ENCODE measurements around the gene OSBPL1A.
"Not testable (repeated sequence)": the region's sequence is repeated elsewhere in the genome, so short reads cannot be mapped to it uniquely, and the experiment has no call there.

Gene OSBPL1A

DNA sequence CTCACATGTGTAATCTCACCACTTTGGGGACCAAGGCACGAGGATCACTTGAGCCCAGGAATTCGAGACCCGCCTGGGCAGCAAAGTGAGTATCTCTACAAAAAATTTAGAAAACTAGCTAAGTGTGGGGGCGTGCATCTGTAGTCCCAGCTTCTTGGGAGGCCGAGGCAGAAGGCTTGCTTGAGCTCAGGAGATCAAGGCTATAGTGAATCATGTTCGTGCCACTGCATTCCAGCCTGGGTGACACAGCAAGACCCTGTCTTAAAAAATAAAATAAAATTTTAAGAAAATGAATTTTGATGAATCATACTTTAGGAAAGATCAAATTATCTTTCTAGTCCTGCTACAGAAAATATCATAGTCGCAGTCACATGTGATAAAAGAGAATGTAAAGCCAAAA lies 211.8 kb downstream of the OSBPL1A start:
- DNase-seq (ENCODE audit: low spot score), result no peak

DNA sequence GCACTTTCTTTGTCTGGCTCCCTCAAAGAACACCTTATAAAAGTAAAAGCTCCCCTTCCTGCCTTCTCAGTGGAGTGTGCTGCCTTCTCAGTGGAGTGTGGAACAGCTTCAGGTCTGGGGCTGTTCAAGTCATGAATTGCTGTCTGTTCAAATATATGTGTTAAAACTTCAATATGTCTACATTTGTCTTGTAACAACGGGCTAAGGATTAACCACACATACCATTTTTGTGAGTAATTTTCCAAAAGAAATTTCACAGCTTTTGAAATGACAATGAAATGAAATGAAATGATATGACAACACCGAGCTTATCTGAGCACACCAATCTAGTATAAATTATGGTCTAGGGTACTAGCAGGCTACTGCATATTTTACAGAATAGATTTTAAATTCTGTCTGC lies 215.8 kb downstream of the OSBPL1A start:
- no peak for DNase-seq (ENCODE audit: low spot score)

- DNase-seq (ENCODE audit: low spot score), result no peak
Observed at GRCh38 chr18:24180048-24180447, 217.6 kb downstream of the OSBPL1A start.

DNA sequence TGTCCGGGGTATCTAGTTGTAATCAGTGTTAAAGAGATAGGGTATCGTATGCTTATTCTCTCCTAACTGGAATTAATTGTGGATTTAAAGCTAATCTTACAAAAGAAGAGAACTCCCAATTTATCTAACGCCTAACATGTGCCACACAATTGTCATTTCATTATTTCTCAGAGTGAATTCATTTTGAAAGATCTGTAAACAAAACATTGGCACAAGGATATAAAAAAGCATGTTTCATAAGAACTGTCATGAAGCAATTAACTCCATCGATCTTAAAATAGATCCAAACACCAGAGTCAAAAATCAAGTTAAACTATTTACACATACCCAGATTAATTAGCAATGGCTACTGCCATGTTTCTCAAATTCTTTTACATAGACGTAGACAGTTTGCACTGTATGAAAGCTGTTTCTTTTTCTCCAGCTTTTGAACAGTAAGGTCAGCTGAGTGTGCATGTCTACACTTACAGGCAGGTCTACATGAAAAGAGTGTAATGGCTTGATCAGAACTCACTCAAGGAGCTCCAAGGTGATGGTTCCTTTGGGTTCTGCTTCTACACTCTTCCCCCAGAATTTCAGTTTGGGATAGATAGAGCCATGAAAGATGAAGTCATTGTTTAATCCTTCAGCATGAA lies 220.0 kb downstream of the OSBPL1A start:
- no peak for DNase-seq (ENCODE audit: low spot score)

GRCh38 chr18:24176727-24177416 lies 220.8 kb downstream of the OSBPL1A start:
- peak; percentile 33 for DNase-seq (ENCODE audit: low spot score)

- no peak for DNase-seq (ENCODE audit: low spot score)
Observed at GRCh38 chr18:24173997-24174396, 223.6 kb downstream of the OSBPL1A start.

GRCh38 chr18:24170360-24170759 lies 227.3 kb downstream of the OSBPL1A start:
- no peak for DNase-seq (ENCODE audit: low spot score)

GRCh38 chr18:24168496-24168895 lies 229.1 kb downstream of the OSBPL1A start:
- DNase-seq (ENCODE audit: low spot score), result no peak

DNA sequence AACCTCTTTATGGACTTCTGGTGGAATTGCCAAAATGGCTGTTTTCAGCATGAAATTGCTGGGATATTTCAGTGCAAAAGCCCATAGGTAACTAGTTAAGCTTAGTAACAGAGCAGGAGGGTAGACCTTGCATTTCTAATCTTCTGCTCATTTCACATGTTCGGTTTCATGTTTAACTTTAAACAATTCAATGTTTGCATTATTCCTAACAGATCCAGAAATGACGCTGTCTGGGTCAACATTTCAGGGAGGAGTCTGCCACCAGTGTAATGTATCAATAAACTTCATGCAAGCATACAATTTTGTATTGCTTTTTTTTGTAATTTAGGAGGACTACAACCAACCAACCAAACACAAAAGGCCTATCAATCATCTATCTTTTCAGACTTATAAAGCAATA lies 236.3 kb downstream of the OSBPL1A start:
- DNase-seq (ENCODE audit: low spot score), result no peak

DNA sequence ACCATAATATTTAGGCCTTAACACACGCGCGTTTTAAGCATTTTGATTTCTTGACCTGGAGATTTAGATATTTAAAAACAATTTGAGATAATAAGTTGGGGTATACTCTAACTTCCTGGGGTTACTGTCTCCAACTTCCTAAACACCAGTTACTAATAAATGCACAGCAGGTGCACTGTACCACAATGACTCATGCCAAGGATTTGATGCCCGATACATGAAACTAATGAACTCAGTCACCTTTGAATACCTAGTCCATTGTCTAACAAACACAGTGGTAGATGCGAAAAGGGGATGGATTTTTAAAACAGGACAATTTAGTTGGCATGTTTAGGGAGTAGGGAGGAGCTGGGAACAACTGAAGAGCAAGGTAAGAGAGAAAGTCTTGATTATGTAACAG lies 237.5 kb downstream of the OSBPL1A start:
- DNase-seq (ENCODE audit: low spot score), result no peak

DNA sequence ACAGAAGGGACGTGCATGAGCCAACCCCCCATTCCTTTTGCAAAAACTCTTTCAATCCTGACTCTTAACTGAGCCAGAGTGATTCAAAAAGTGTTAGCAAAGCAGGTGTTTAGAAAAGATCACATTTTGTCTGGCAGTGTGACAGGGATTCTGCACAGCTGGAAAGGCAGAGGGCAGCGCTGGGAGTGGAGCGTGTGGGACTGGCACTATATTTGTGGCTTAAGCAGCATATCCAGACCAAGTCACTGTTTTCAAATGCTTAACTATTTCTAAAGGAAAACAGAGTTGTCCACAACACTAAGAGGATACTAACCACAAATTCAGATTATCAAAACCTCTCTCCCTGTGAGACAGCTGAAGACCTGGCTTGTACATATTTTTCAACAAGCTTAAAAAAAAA lies 239.8 kb downstream of the OSBPL1A start:
- DNase-seq (ENCODE audit: low spot score), result no peak

GRCh38 chr18:24153397-24153796 lies 244.2 kb downstream of the OSBPL1A start:
- DNase-seq (ENCODE audit: low spot score), result no peak

DNA sequence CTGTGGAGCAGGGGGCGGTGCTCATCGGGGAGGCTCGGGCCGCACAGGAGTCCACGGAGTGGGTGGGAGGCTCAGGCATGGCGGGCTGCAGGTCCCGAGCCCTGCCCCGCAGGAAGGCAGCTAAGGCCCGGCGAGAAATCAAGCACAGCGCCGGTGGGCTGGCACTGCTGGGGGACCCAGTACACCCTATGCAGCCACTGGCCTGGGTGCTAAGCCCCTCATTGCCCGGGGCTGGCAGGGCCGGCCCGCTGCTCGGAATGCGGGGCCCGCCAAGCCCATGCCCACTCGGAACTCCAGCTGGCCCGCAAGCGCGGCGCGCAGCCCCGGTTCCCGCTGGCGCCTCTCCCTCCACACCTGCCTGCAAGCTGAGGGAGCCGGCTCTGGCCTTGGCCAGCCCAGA lies 248.0 kb downstream of the OSBPL1A start:
- DNase-seq (ENCODE audit: low spot score), result not testable (repeated sequence)

DNA sequence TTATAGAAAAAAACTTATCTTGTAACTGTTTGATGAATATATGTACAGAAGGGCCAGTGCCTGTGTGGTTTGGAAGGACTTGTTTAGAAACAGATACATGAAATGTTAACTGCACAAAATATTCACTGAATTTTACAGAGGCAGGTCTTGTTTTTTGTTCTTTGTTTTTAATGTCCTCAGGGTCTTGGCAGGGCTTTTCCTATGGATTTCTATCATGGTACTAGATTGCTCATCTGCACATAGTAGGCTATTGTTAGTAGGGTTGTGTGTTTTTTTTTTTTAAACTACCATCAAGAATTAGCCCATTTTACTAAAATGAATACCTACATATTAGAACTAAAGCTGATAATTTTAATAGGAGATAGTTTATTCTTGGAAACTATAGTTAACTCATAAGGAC lies 255.2 kb downstream of the OSBPL1A start:
- DNase-seq (ENCODE audit: low spot score), result no peak

- DNase-seq (ENCODE audit: low spot score), result no peak
Observed at GRCh38 chr18:24140697-24141096, 256.9 kb downstream of the OSBPL1A start.

DNA sequence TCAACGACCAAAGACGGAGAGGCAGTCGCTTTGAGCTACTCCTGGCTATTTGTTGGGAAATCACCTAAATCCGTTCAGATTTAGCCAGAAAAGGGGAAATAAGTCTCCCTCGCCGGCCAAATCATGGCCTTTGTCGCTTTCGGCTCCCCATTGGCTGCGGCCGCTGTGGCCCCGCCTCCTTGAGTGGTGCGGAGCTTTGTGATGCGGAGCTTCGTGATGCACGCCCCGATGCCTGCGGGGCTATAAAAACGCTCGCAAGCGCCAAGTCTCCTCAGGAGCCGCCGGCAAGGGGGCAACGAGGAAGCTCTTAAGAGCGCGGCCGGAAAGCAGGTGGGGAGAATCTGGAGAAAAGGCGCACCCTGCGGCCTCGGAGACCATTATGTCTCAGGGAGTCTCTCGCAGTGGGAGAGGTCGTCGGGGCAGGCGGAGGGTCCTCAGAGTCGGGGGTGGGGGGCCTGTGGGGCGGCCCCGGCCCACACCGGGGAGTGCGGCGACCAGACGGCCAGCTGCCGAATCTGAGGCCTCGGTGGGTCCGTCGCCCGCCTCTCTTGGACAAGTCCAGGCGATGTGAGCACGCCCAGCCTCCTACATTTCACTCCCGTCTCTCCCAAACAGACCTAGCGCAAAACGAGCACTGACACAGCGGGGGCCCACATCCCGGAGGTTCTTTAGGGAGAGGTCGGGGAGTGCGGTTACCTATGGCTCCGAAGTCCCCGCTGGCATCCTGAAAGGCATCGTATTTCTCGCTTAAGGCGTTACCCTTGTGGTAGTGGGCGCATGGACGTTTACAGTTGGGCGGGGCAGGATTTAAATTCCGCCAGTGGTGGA lies 258.6 kb downstream of the OSBPL1A start, which contains the start of gene CABYR:
CABYR (plus strand) TSS at position 274 of the 828 bp plus-strand sequence. CDS start 4,053 bp downstream, outside the sequence.
- DNase-seq (ENCODE audit: low spot score), result peak; percentile 49

GRCh38 chr18:24138409-24138788 lies 259.2 kb downstream of the OSBPL1A start:
- DNase-seq (ENCODE audit: low spot score), result no peak

GRCh38 chr18:24136967-24137373 lies 260.7 kb downstream of the OSBPL1A start:
- no peak for DNase-seq (ENCODE audit: low spot score)

GRCh38 chr18:24130494-24130893 lies 267.1 kb downstream of the OSBPL1A start:
- DNase-seq (ENCODE audit: low spot score), result no peak

- no peak for DNase-seq (ENCODE audit: low spot score)
Observed at GRCh38 chr18:24128700-24129099, 268.9 kb downstream of the OSBPL1A start.

DNA sequence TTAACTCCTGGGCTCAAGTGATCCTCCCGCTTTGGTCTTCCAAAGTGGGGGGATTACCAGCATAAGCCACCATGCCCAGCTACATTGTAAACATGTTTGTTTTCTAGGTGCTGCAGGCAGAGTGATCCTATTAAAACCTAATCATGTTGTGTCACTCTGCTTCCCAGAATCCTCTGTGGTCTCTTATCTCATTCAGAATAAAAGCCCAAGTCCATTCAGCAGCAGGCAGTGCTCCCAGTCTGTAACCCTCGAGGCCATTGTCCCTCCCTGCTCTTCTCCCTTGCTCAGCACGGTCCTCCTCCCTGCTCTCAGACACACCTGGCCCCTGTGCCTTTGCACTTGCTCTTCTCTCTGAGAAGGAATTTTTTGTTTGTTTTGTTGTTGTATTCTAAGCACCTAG lies 269.9 kb downstream of the OSBPL1A start:
- no peak for DNase-seq (ENCODE audit: low spot score)

DNA sequence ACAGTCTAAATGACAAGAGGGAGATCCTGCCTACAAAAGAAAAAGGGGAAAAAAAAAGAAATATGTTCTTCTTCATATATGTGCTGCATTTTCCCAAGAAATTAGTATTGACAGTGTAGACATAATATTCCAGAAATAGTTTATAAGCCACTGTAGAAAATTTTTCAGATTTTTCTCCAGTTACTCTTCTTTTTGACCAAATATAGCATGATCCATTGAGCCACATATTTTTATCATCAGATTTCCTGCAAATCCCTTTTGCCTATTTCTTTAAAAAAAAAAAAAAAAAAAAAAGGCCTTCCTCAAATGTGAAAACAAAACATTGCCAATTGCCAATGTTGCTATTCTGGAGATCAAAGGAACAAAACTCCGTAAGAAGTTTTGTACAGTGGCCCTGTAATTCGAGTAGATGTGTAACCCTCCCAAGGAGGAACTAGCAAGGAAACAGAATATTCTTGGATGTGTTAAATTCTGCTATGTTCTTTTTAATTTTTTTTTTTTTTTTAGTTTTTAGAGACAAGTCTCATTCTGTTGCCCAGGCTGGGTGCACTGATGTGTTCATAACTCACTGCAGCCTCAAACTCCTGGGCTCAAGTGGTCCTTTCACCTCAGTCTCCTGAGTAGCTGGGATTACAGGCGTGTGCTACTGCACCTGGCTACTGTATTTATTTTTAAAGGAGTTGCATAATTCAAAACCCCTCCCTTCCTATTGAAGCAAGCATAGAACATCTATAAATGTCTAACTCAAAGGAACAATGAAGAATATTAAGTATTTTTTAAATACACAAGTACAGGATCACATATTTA lies 271.3 kb downstream of the OSBPL1A start:
- DNase-seq (ENCODE audit: low spot score), result no peak

All from cerebellar cortex (tissue), 1 donor.